ENCODE measurements around the gene REPS1. TPM values are rescaled to one million over a fixed set of nuclear protein-coding genes. Genes with fewer than 3 reads are reported as not detected.

REPS1 gene
- total RNA-seq, 1 experiment from 2014 or later = 28.6 TPM

- ATAC-seq (no peak), DNase-seq (ENCODE audit: low read depth, low spot score) (no peak)
- ChIA-PET POLR2A (no interaction called here), CTCF (no interaction called here)
- no TSS peak for BruUV-seq (replicated peaks)
- H3K4me3 ChIP-seq (ENCODE audit: low read depth in 2 of 2, low read length in 2 of 2) = no peak overlapping the region
- no peaks in the 10 kb centered on the region for H3K4me1 ChIP-seq (ENCODE audit: control insufficient read depth, insufficient read depth, low read length)
- peaks cover 10% of the 10 kb centered on the region; the same call in 1 of the 2 replicates for H3K27me3 ChIP-seq (ENCODE audit: control insufficient read depth, insufficient read depth, low read length)
- H3K36me3 ChIP-seq (ENCODE audit: control insufficient read depth, insufficient read depth, low read length) = no peaks in the 10 kb centered on the region
- in situ Hi-C loops (cut with HindIII; ENCODE audit: low pct_unique_long_range_greater_than_20kb, low sequenced_read_pairs) = no loop called here
- intact Hi-C loops (cut with micrococcal nuclease; ENCODE audit: unreplicated experiment) = no loop called here
- H3K9me3 ChIP-seq (ENCODE audit: control insufficient read depth, insufficient read depth, low read depth, low read length) = no peaks in the 10 kb centered on the region
- H3K27ac ChIP-seq (ENCODE audit: low read length) = no peak overlapping the region
- TF ChIP-seq TCF7L2 (IDR thresholded peaks at IDR 0.05; ENCODE audit: low read depth, low read length) (no peak), SIN3A (IDR thresholded peaks at IDR 0.05; ENCODE audit: borderline replicate concordance, insufficient read depth, low read depth, low read length) (no peak), REST (IDR thresholded peaks at IDR 0.05; ENCODE audit: insufficient read depth in 1 of 2, low read depth in 2 of 2, low read length in 1 of 2) (no peak), CTCF (IDR thresholded peaks at IDR 0.05) (no peak), POLR2AphosphoS5 (IDR thresholded peaks at IDR 0.05; ENCODE audit: low read depth, low read length) (no peak)
Observed at GRCh38 chr6:139013185-139013800, 25.2 kb upstream of the REPS1 start.

- CTCF ChIA-PET = no interaction called here
- no peak for DNase-seq (ENCODE audit: low read depth, low spot score)
- Histone ChIP-seq H3K27ac (ENCODE audit: low read length) (no peak overlapping the region), H3K9me3 (ENCODE audit: control insufficient read depth, insufficient read depth, low read depth, low read length) (no peaks in the 10 kb centered on the region), H3K36me3 (ENCODE audit: control insufficient read depth, insufficient read depth, low read length) (no peaks in the 10 kb centered on the region), H3K4me3 (ENCODE audit: low read depth in 2 of 2, low read length in 2 of 2) (no peak overlapping the region), H3K4me1 (ENCODE audit: control insufficient read depth, insufficient read depth, low read length) (no peaks in the 10 kb centered on the region), H3K27me3 (ENCODE audit: control insufficient read depth, insufficient read depth, low read length) (peaks cover 10% of the 10 kb centered on the region; the same call in 1 of the 2 replicates)
- no peak for ATAC-seq
- TF ChIP-seq CTCF (IDR thresholded peaks at IDR 0.05) (no peak), POLR2AphosphoS5 (IDR thresholded peaks at IDR 0.05; ENCODE audit: low read depth, low read length) (no peak), TCF7L2 (IDR thresholded peaks at IDR 0.05; ENCODE audit: low read depth, low read length) (no peak), SIN3A (IDR thresholded peaks at IDR 0.05; ENCODE audit: borderline replicate concordance, insufficient read depth, low read depth, low read length) (no peak), REST (IDR thresholded peaks at IDR 0.05; ENCODE audit: insufficient read depth in 1 of 2, low read depth in 2 of 2, low read length in 1 of 2) (no peak)
- intact Hi-C loops (cut with micrococcal nuclease; ENCODE audit: unreplicated experiment) = no loop called here
- POLR2A ChIA-PET = no interaction called here
- no TSS peak for BruUV-seq (replicated peaks)
- in situ Hi-C loops (cut with HindIII; ENCODE audit: low pct_unique_long_range_greater_than_20kb, low sequenced_read_pairs) = no loop called here
Observed at GRCh38 chr6:139011980-139012379, 23.9 kb upstream of the REPS1 start.

Data from Panc1 (cell line).